Spleen (tissue), 11 donors: ENCODE data around the gene HDAC7. TPM values are rescaled to one million over a fixed set of nuclear protein-coding genes. Genes with fewer than 3 reads are reported as not detected.

Experiments used
- DNase-seq: peaks from one replicate; pipeline ENCODE4 v3.0.0-alpha.2; 2020
- H3K27ac ChIP-seq, 8 donors: fragments of 200-600 bp; sonication (generic) in 7 of 8; 1 replicate in 4 of 8; 2 replicates in 4 of 8; pipeline versions ENCODE4 v1.5.0 to v1.8.0; 2016 to 2021; ENCODE audit warnings: inconsistent platforms in 4 of 8, mild to moderate bottlenecking in 4 of 8, moderate library complexity in 1 of 8
- H3K27me3 ChIP-seq, 7 donors: fragments of 200-600 bp; sonication (generic) in 6 of 7; replicated peaks in 1 of 7; 1 replicate in 4 of 7; 2 replicates in 3 of 7; pipeline versions ENCODE4 v1.5.0 to v1.8.0; 2016 to 2021; ENCODE audit warnings: inconsistent platforms in 3 of 7, mild to moderate bottlenecking in 1 of 7
- H3K36me3 ChIP-seq, 6 donors: fragments of 200-600 bp; sonication (generic) in 5 of 6; 1 replicate in 4 of 6; 2 replicates in 2 of 6; pipeline versions ENCODE4 v1.5.0 to v1.8.0; 2016 to 2021; ENCODE audit warnings: inconsistent platforms in 2 of 6
- H3K4me1 ChIP-seq, 6 donors: fragments of 200-600 bp; sonication (generic) in 5 of 6; 1 replicate in 3 of 6; 2 replicates in 3 of 6; pipeline versions ENCODE4 v1.5.0 to v1.8.0; 2016 to 2021; ENCODE audit warnings: inconsistent platforms in 3 of 6
- H3K4me3 ChIP-seq, 8 donors: fragments of 200-600 bp; sonication (generic) in 7 of 8; 1 replicate in 4 of 8; 2 replicates in 4 of 8; pipeline versions ENCODE4 v1.5.0 to v1.8.0; 2016 to 2021; ENCODE audit warnings: inconsistent platforms in 4 of 8, mild to moderate bottlenecking in 4 of 8, moderate library complexity in 2 of 8
- H3K9me3 ChIP-seq, 8 donors: fragments of 200-600 bp; sonication (generic) in 7 of 8; 1 replicate in 4 of 8; 2 replicates in 4 of 8; pipeline versions ENCODE4 v1.5.0 to v1.8.0; 2016 to 2021; ENCODE audit warnings: inconsistent platforms in 4 of 8
- POLR2A ChIP-seq, 3 donors: fragments of 450-650 bp; IDR thresholded peaks; one replicate each; pipeline ENCODE4 v1.5.1; 2017; ENCODE audit warnings: antibody characterized with exemption in 3 of 3, mild to moderate bottlenecking in 1 of 3
- POLR2AphosphoS5 ChIP-seq, 3 donors: sonication (generic); formaldehyde crosslinking; IDR thresholded peaks; one replicate each; pipeline ENCODE4 v1.5.1; 2017; ENCODE audit warnings: antibody characterized with exemption in 3 of 3
- WGBS, 5 donors: extraction: QIAGEN DNeasy Blood & Tissue Kit in 3 of 5; methylation state at CpG; one replicate each; pipeline versions ENCODE4 v1.1.5 to v1.1.7; 2013 to 2018; 5-methylcytosine and 5-hydroxymethylcytosine counted together
- intact Hi-C: fragments of 100-400 bp; cut with DNase I; formaldehyde crosslinking; loops from one replicate; pipeline ENCODE4 v1.15.0; 2023; ENCODE audit warnings: low total_unique reads
- polyA plus RNA-seq, 3 donors: library from polyadenylated mRNA; stranded (reverse); fragments of 200-250 nt; gene quantifications; one replicate each; pipeline ENCODE4 v1.2.1, GENCODE V29; 2013
- total RNA-seq, 7 donors: library from RNA; depleted of rRNA in 3 of 7; stranded (reverse); fragments of >200 nt in 3 of 7; fragmentation: NEBNext Ultra II Directional in 4 of 7; extraction: Animal tissue kit (Norgen Biotek cat#: 25700) in 4 of 7; gene quantifications; one replicate each; pipeline versions ENCODE4 v1.1.0 to v1.2.1, GENCODE V29; 2016 to 2021
- TF ChIP-seq, protein P1 (sequence below), 11 experiments: fragments of 200-600 bp in 7 of 11; fragments of 450-650 bp in 4 of 11; sonication (generic) in 4 of 11; IDR thresholded peaks in 8 of 11; conservative IDR thresholded peaks in 3 of 11; 1 replicate in 7 of 11; 2 replicates in 4 of 11; pipeline versions ENCODE4 v1.4.0 to v1.8.0; 2016 to 2021; ENCODE audit warnings: antibody characterized with exemption in 11 of 11, inconsistent platforms in 4 of 11, mild to moderate bottlenecking in 1 of 11
- donor health status: healthy with polysubstance abuse.
- donor health status: DM: no; HTN: no; CAD: no; lungs with moderate emphysema.
- donor health status: DM: no; HTN: no; CAD: no.
- donor health status: Bipolar disorder and iron deficiency.
- donor health status: healthy.
- donor health status: DM: no; HTN: no; CAD: no.
- donor health status: DM: yes; HTN: yes; CAD: no.

Gene HDAC7
- total and polyA plus RNA-seq, 10 donors = 39.6 to 158 (median 101) TPM

GRCh38 chr12:47808050-47808449 is 11.7 kb downstream of the HDAC7 start:
- 4 to 10% (median 7%) methylated on average over 4 to 9 of the region's 9 CpGs for WGBS, 5 donors
- H3K27me3 ChIP-seq = no peaks in the 10 kb centered on the region

DNA sequence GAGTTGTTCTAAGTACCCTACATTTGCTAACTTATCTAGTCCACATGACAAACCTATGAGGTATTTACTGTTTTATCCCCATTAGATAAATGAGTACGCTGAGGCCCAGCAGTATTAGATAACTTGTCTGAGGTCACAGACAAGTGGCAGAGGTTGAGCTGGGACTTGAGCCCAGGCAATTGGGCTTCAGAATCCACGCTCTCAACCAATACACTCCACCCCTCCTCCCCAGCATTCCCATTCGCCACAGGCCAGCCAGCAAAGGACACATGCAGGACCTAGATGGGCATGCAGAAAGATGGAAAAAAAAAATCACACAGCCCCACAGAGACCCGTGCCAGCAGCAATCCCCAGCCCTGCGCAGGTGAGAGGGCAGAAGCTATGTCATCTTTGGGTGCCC is 12.4 kb downstream of the HDAC7 start:
- WGBS, 5 donors = 52 to 71% (median 61%) methylated on average over 5 of the region's 5 CpGs
- intact Hi-C loops = no loop called here
- peak overlapping the region in 1 of 8 donors; percentile 54 for H3K4me3 ChIP-seq
- H3K27ac ChIP-seq = peak overlapping the region; percentile 82 to 98 (median 96)
- no peaks in the 10 kb centered on the region for H3K27me3 ChIP-seq
- peaks cover 98 to 100% (median 100%) of the 10 kb centered on the region in 6 donors for H3K4me1 ChIP-seq
- no peak for DNase-seq
- TF ChIP-seq POLR2A (IDR thresholded peaks at IDR 0.05) (no peak), POLR2AphosphoS5 (IDR thresholded peaks at IDR 0.05) (no peak)
- TF ChIP-seq, protein P1, sequence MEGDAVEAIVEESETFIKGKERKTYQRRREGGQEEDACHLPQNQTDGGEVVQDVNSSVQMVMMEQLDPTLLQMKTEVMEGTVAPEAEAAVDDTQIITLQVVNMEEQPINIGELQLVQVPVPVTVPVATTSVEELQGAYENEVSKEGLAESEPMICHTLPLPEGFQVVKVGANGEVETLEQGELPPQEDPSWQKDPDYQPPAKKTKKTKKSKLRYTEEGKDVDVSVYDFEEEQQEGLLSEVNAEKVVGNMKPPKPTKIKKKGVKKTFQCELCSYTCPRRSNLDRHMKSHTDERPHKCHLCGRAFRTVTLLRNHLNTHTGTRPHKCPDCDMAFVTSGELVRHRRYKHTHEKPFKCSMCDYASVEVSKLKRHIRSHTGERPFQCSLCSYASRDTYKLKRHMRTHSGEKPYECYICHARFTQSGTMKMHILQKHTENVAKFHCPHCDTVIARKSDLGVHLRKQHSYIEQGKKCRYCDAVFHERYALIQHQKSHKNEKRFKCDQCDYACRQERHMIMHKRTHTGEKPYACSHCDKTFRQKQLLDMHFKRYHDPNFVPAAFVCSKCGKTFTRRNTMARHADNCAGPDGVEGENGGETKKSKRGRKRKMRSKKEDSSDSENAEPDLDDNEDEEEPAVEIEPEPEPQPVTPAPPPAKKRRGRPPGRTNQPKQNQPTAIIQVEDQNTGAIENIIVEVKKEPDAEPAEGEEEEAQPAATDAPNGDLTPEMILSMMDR (IDR thresholded peaks at IDR 0.05 in 8 of 11, conservative IDR thresholded peaks at IDR 0.05 in 3 of 11) = no peak
- no peaks in the 10 kb centered on the region for H3K9me3 ChIP-seq
- peaks cover 0 to 27% (median 0%) of the 10 kb centered on the region in 6 donors for H3K36me3 ChIP-seq

More at GRCh38 chr12:47808050-47808449, 11.7 kb downstream of the HDAC7 start:
- peak; percentile 94 for DNase-seq
- intact Hi-C loops = no loop called here
- H3K36me3 ChIP-seq = peaks cover 0 to 27% (median 0%) of the 10 kb centered on the region in 6 donors
- H3K27ac ChIP-seq = peak overlapping the region; percentile 82 to 98 (median 96)
- no peak for TF ChIP-seq POLR2A (IDR thresholded peaks at IDR 0.05)
- TF ChIP-seq, protein P1 (IDR thresholded peaks at IDR 0.05 in 8 of 11, conservative IDR thresholded peaks at IDR 0.05 in 3 of 11) = no peak
- peak; percentile 58 to 69 (median 66) for TF ChIP-seq POLR2AphosphoS5 (IDR thresholded peaks at IDR 0.05)
- H3K4me1 ChIP-seq = peaks cover 94 to 100% (median 100%) of the 10 kb centered on the region in 6 donors
- H3K9me3 ChIP-seq = no peaks in the 10 kb centered on the region
- peak overlapping the region in 7 of 8 donors; percentile 3 to 54 (median 13) for H3K4me3 ChIP-seq

DNA sequence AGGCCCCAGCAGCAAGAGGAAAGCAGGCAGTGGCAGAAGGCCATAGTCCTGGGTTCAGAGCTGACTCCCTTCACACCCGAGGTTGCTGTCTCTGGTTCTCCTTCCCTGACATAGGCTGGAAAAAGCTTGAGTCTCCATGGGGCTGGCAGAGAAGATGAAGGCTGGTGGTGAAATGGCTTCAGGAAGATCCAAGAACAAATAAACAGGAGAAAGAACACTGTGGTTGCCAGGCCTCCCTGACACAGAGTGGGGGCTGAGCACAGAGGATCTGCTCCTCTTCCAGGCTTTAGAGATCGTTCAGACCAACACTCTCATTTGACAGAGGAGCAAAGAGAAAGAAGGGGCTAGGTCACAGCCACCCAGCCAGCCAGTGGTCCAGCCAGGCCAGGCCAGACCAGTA is 14.3 kb downstream of the HDAC7 start:
- WGBS, 5 donors = 34 to 50% (median 42%) methylated on average over 2 of the region's 2 CpGs
- peak overlapping the region in 7 of 8 donors; percentile 4 to 98 (median 75) for H3K27ac ChIP-seq
- H3K4me1 ChIP-seq = peaks cover 90 to 100% (median 100%) of the 10 kb centered on the region in 6 donors
- no peaks in the 10 kb centered on the region for H3K27me3 ChIP-seq
- no peak for TF ChIP-seq POLR2A (IDR thresholded peaks at IDR 0.05)
- TF ChIP-seq, protein P1 (IDR thresholded peaks at IDR 0.05 in 8 of 11, conservative IDR thresholded peaks at IDR 0.05 in 3 of 11) = no peak
- no peak for TF ChIP-seq POLR2AphosphoS5 (IDR thresholded peaks at IDR 0.05)
- DNase-seq = no peak
- H3K9me3 ChIP-seq = no peaks in the 10 kb centered on the region
- no peak overlapping the region for H3K4me3 ChIP-seq
- H3K36me3 ChIP-seq = peaks cover 0 to 27% (median 0%) of the 10 kb centered on the region in 6 donors
- intact Hi-C loops = no loop called here

DNA sequence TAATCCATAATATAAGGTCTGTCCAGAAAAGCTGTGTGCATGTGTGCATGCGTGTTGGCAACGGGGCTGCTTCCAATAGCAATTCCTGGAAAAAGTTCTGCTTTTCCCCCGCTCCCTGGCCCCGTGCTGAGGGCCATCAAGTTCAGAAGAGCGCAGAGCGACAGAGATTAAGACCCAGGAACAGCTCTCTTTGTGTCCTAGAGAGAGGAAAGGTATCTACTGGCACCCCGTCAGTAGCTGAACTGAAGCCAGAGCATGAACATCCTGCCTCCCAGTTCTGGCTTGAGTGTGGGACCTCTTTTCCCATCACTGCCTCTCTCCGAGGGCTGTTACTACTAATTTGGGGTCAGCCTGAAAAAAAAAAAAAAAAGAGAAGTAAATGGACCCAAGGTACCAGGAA is 15.5 kb downstream of the HDAC7 start:
- Histone ChIP-seq H3K27ac (peak overlapping the region in 6 of 8 donors; percentile 23 to 98 (median 84)), H3K4me1 (peaks cover 91 to 100% (median 100%) of the 10 kb centered on the region in 6 donors), H3K4me3 (no peak overlapping the region), H3K9me3 (no peaks in the 10 kb centered on the region), H3K36me3 (peaks cover 0 to 33% (median 0%) of the 10 kb centered on the region in 6 donors), H3K27me3 (no peaks in the 10 kb centered on the region)
- TF ChIP-seq POLR2A (IDR thresholded peaks at IDR 0.05) = no peak
- TF ChIP-seq, protein P1 (IDR thresholded peaks at IDR 0.05 in 8 of 11, conservative IDR thresholded peaks at IDR 0.05 in 3 of 11) = no peak
- TF ChIP-seq POLR2AphosphoS5 (IDR thresholded peaks at IDR 0.05) = no peak
- intact Hi-C loops = loop anchor here (5.0 kb wide), 1 partner anchor 33 kb away; no protein-coding TSS in a partner anchor
- DNase-seq = no peak
- WGBS, 5 donors = 69 to 84% (median 74%) methylated on average over 8 of the region's 8 CpGs
